Left kidney (tissue), 2 donors: ENCODE results near the gene ZNF3. TPM values are rescaled to one million over a fixed set of nuclear protein-coding genes. Genes with fewer than 3 reads are reported as not detected.
A peak's percentile ranks its signal among the peaks of the same experiment; 100 is the strongest.

Source experiments
- DNase-seq: peaks from one replicate; pipeline ENCODE4 v3.0.0-alpha.2; 2013
- polyA plus RNA-seq: library from polyadenylated mRNA; unstranded; fragments of 120-200 nt; gene quantifications from one replicate; pipeline ENCODE4 v1.2.1, GENCODE V29; 2013; ENCODE audit not compliant: insufficient read length

The ZNF3 gene
- polyA plus RNA-seq, 1 donor = 60.6 TPM

- DNase-seq = no peak
Measured at GRCh38 chr7:100111914-100112313, 30.4 kb upstream of the ZNF3 start.

- no peak for DNase-seq
Measured at GRCh38 chr7:100111156-100111555, 29.6 kb upstream of the ZNF3 start.

- no peak for DNase-seq
Measured at GRCh38 chr7:100109521-100110163, 28.1 kb upstream of the ZNF3 start.

- DNase-seq = no peak
Measured at GRCh38 chr7:100107890-100108289, 26.4 kb upstream of the ZNF3 start.

- DNase-seq = no peak
Measured at GRCh38 chr7:100107125-100107737, 25.7 kb upstream of the ZNF3 start.

GRCh38 chr7:100106633-100107032 is 25.1 kb upstream of the ZNF3 start:
- DNase-seq = no peak

GRCh38 chr7:100105534-100105933 is 24.0 kb upstream of the ZNF3 start:
- no peak for DNase-seq

- no peak for DNase-seq
Measured at GRCh38 chr7:100102950-100103840, 21.7 kb upstream of the ZNF3 start.

GRCh38 chr7:100101016-100101862 is 19.7 kb upstream of the ZNF3 start, which contains the start of the genes AP4M1 and MCM7:
Gene AP4M1, plus strand, starts transcription at chr7:100101643. Its CDS starts 72 bp downstream, at chr7:100101715.
Gene MCM7, minus strand, starts transcription at chr7:100101397. Its CDS starts 103 bp downstream, at chr7:100101294.
- peak; percentile 97 for DNase-seq

GRCh38 chr7:100100420-100101015 is 19.0 kb upstream of the ZNF3 start:
- DNase-seq = peak; percentile 95

- no peak for DNase-seq
Measured at GRCh38 chr7:100099452-100099851, 17.9 kb upstream of the ZNF3 start.

GRCh38 chr7:100098913-100099312 is 17.4 kb upstream of the ZNF3 start:
- DNase-seq = no peak

GRCh38 chr7:100095704-100096103 is 14.2 kb upstream of the ZNF3 start:
- no peak for DNase-seq

- no peak for DNase-seq
Measured at GRCh38 chr7:100095289-100095688, 13.8 kb upstream of the ZNF3 start.

GRCh38 chr7:100093925-100094486 is 12.5 kb upstream of the ZNF3 start:
- DNase-seq = no peak

- no peak for DNase-seq
Measured at GRCh38 chr7:100093498-100093897, 12.0 kb upstream of the ZNF3 start.

- DNase-seq = no peak
Measured at GRCh38 chr7:100093054-100093453, 11.5 kb upstream of the ZNF3 start.

GRCh38 chr7:100091411-100092181 is 10.1 kb upstream of the ZNF3 start:
- no peak for DNase-seq

GRCh38 chr7:100090527-100091410 is 9.2 kb upstream of the ZNF3 start:
- DNase-seq = no peak
